ENCODE data around the gene RNF144B.

DNA sequence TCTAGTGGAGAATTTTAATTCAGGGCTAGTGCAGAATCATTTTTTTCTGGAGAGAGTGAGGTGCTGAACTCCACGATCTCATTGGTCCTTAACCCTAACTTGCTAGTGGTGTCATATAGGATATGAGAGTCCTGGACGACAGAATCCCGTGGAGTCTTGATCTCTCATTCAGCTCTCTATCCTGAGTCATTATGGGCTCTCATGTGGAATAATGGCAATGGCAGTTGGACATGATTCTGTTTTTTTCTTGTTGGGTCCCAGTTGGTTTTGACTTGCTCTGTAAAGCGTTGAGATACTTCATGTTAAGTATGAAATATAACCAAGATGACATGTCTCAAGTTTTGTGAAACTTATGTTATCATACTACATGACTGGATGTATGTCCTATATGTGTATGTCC lies 6.3 kb upstream of the RNF144B start:
- TF ChIP-seq CTCF (IDR thresholded peaks at IDR 0.05) (no peak), POLR2A (IDR thresholded peaks at IDR 0.05) (no peak), POLR2AphosphoS5 (IDR thresholded peaks at IDR 0.05) (no peak)

All from stomach (tissue), 4 donors.